ENCODE measurements around the gene PIP.
"Not testable (repeated sequence)": the region's sequence is repeated elsewhere in the genome, so short reads cannot be mapped to it uniquely, and the experiment has no call there.

DNA sequence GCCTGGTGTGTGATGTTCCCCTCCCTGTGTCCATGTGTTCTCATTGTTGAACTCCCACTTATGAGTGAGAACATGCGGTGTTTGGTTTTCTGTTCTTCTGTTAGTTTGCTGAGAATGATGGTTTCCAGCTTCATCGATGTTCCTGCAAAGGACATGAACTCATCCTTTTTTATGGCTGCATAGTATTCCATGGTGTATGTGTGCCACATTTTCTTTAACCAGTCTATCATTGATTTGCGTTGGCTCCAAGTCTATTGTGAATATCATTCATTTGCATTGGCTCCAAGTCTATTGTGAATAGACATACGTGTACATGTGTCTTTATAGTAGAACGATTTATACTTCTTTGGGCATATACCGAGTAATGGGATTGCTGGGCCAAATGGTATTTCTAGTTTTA, 18.8 kb downstream of the PIP start:
- TF ChIP-seq, protein P1, sequence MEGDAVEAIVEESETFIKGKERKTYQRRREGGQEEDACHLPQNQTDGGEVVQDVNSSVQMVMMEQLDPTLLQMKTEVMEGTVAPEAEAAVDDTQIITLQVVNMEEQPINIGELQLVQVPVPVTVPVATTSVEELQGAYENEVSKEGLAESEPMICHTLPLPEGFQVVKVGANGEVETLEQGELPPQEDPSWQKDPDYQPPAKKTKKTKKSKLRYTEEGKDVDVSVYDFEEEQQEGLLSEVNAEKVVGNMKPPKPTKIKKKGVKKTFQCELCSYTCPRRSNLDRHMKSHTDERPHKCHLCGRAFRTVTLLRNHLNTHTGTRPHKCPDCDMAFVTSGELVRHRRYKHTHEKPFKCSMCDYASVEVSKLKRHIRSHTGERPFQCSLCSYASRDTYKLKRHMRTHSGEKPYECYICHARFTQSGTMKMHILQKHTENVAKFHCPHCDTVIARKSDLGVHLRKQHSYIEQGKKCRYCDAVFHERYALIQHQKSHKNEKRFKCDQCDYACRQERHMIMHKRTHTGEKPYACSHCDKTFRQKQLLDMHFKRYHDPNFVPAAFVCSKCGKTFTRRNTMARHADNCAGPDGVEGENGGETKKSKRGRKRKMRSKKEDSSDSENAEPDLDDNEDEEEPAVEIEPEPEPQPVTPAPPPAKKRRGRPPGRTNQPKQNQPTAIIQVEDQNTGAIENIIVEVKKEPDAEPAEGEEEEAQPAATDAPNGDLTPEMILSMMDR (IDR thresholded peaks at IDR 0.05) = not testable (repeated sequence)
- TF ChIP-seq POLR2A (IDR thresholded peaks at IDR 0.05) = not testable (repeated sequence)

All from esophagus squamous epithelium (tissue), 4 donors.